ENCODE measurements around the gene PLD1.

GRCh38 chr3:171653701-171654100 lies 156.6 kb downstream of the PLD1 start:
- TF ChIP-seq, protein P1, sequence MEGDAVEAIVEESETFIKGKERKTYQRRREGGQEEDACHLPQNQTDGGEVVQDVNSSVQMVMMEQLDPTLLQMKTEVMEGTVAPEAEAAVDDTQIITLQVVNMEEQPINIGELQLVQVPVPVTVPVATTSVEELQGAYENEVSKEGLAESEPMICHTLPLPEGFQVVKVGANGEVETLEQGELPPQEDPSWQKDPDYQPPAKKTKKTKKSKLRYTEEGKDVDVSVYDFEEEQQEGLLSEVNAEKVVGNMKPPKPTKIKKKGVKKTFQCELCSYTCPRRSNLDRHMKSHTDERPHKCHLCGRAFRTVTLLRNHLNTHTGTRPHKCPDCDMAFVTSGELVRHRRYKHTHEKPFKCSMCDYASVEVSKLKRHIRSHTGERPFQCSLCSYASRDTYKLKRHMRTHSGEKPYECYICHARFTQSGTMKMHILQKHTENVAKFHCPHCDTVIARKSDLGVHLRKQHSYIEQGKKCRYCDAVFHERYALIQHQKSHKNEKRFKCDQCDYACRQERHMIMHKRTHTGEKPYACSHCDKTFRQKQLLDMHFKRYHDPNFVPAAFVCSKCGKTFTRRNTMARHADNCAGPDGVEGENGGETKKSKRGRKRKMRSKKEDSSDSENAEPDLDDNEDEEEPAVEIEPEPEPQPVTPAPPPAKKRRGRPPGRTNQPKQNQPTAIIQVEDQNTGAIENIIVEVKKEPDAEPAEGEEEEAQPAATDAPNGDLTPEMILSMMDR (IDR thresholded peaks at IDR 0.05; ENCODE audit: low read depth, low read length, missing input control), result no peak
- TF ChIP-seq TAF1 (conservative IDR thresholded peaks at IDR 0.05) (no peak), GABPA (IDR thresholded peaks at IDR 0.05 in 1 of 2, conservative IDR thresholded peaks at IDR 0.05 in 1 of 2) (no peak), FOXA1 (IDR thresholded peaks at IDR 0.05) (no peak), ZBTB33 (IDR thresholded peaks at IDR 0.05) (no peak), SP1 (IDR thresholded peaks at IDR 0.05) (no peak), ATF3 (IDR thresholded peaks at IDR 0.05) (no peak), RAD21 (IDR thresholded peaks at IDR 0.05) (no peak), YY1 (IDR thresholded peaks at IDR 0.05) (no peak), JUND (IDR thresholded peaks at IDR 0.05) (no peak), MAX (IDR thresholded peaks at IDR 0.05) (no peak), HNF4G (IDR thresholded peaks at IDR 0.05) (no peak)
- TF ChIP-seq, protein P2, sequence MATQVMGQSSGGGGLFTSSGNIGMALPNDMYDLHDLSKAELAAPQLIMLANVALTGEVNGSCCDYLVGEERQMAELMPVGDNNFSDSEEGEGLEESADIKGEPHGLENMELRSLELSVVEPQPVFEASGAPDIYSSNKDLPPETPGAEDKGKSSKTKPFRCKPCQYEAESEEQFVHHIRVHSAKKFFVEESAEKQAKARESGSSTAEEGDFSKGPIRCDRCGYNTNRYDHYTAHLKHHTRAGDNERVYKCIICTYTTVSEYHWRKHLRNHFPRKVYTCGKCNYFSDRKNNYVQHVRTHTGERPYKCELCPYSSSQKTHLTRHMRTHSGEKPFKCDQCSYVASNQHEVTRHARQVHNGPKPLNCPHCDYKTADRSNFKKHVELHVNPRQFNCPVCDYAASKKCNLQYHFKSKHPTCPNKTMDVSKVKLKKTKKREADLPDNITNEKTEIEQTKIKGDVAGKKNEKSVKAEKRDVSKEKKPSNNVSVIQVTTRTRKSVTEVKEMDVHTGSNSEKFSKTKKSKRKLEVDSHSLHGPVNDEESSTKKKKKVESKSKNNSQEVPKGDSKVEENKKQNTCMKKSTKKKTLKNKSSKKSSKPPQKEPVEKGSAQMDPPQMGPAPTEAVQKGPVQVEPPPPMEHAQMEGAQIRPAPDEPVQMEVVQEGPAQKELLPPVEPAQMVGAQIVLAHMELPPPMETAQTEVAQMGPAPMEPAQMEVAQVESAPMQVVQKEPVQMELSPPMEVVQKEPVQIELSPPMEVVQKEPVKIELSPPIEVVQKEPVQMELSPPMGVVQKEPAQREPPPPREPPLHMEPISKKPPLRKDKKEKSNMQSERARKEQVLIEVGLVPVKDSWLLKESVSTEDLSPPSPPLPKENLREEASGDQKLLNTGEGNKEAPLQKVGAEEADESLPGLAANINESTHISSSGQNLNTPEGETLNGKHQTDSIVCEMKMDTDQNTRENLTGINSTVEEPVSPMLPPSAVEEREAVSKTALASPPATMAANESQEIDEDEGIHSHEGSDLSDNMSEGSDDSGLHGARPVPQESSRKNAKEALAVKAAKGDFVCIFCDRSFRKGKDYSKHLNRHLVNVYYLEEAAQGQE (IDR thresholded peaks at IDR 0.05), result no peak
